ENCODE results near the gene WDR12.
"Not testable (repeated sequence)": the region's sequence is repeated elsewhere in the genome, so short reads cannot be mapped to it uniquely, and the experiment has no call there.

The WDR12 gene

DNA sequence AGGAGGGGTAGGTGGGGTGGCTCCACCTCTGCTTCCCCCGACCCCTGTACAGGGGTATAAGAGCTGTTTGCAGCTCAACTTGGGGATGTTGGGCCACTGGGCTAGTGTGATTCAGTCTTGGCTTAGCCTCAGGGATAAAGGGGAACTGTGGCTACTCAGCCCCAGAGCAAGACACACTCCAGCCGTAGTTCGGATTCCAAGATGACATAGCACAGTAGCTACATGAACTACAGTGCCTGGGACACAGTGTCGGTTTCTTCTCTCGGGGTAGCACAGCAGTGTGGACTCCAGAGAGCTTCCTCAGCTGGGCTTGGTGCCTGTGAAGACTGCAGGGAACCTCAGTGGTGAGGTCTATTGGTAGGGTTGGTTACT, 21.7 kb upstream of the WDR12 start:
- Histone ChIP-seq H3K9me3 (ENCODE audit: control insufficient read depth in 2 of 2, low read length in 2 of 2) (no peaks in the 10 kb centered on the region), H3K4me3 (ENCODE audit: low read length in 2 of 2) (no peak overlapping the region), H3K36me3 (ENCODE audit: control insufficient read depth in 2 of 2, insufficient read depth in 2 of 2, low read length in 2 of 2) (peaks cover 3 to 8% of the 10 kb centered on the region in 2 donors), H3K4me1 (ENCODE audit: control insufficient read depth, insufficient read depth, low read length) (no peaks in the 10 kb centered on the region), H3K27ac (ENCODE audit: low read length) (no peak overlapping the region), H3K27me3 (ENCODE audit: control insufficient read depth in 1 of 2, insufficient read depth in 2 of 2, low read length in 2 of 2) (no peaks in the 10 kb centered on the region), H3K9ac (ENCODE audit: low read length in 2 of 2) (no peak overlapping the region)

DNA sequence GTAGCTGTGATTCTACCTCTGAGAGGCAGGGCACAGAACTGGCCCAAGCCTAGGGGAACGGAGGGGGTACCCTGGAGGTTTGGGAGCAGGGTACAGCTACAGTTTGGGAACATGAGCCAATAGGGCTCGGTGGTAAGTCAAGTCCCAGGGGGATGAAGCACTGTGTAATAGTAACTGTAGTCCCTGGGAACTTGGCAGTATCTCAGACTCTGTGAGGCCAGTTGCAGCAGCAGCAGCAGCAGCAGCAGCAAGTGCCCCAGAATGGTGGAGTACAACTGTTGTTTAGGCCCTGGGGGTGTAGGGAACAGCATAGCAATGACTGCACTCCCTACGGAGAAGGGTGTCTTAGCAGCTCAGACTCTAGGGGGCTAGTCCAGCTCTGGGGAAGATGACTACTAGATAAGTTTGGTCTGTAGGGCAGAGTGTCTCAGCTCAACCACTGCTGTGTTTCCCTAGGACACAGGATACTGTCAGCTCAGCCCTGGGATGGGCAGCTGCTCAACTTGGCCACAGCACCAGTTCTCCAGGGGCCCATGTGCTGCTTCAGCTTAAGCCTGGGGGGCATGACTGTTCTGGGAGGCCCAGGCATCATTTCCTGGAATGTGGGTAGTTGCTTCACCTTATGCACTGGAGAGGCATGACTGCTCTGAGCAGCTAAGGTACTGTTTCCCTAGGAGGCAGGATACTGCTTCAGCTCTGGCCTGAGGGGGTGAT, 21.1 kb upstream of the WDR12 start:
- H3K9ac ChIP-seq (ENCODE audit: low read length in 2 of 2), result no peak overlapping the region
- H3K9me3 ChIP-seq (ENCODE audit: control insufficient read depth in 2 of 2, low read length in 2 of 2), result no peaks in the 10 kb centered on the region
- no peak overlapping the region for H3K4me3 ChIP-seq (ENCODE audit: low read length in 2 of 2)
- H3K27me3 ChIP-seq (ENCODE audit: control insufficient read depth in 1 of 2, insufficient read depth in 2 of 2, low read length in 2 of 2), result no peaks in the 10 kb centered on the region
- H3K27ac ChIP-seq (ENCODE audit: low read length), result no peak overlapping the region
- no peaks in the 10 kb centered on the region for H3K4me1 ChIP-seq (ENCODE audit: control insufficient read depth, insufficient read depth, low read length)
- H3K36me3 ChIP-seq (ENCODE audit: control insufficient read depth in 2 of 2, insufficient read depth in 2 of 2, low read length in 2 of 2), result peaks cover 3 to 8% of the 10 kb centered on the region in 2 donors

DNA sequence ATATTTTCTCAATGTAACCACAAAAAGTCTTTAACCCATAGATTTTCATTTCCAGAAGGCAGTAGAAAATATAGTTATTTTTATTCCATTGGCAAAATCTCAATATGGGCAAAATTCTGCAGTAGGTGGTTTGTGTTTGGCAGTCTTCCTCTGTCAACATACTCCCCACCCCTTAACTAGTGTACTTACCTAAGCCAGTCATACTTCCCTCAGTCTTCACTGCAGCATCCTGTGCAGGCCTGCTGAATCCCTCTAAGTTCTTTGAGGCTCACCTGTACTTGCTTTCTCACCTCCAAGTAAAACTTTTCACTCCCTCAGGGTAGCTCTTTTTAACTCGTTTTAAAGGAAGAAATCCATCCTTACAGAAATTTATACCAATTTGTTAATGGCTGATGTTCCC, 7.4 kb upstream of the WDR12 start:
- H3K27me3 ChIP-seq (ENCODE audit: control insufficient read depth in 1 of 2, insufficient read depth in 2 of 2, low read length in 2 of 2), result no peaks in the 10 kb centered on the region
- H3K4me3 ChIP-seq (ENCODE audit: low read length in 2 of 2), result no peak overlapping the region
- no peaks in the 10 kb centered on the region for H3K9me3 ChIP-seq (ENCODE audit: control insufficient read depth in 2 of 2, low read length in 2 of 2)
- H3K4me1 ChIP-seq (ENCODE audit: control insufficient read depth, insufficient read depth, low read length), result no peaks in the 10 kb centered on the region
- H3K36me3 ChIP-seq (ENCODE audit: control insufficient read depth in 2 of 2, insufficient read depth in 2 of 2, low read length in 2 of 2), result peaks cover 3 to 9% of the 10 kb centered on the region in 2 donors
- no peak overlapping the region for H3K27ac ChIP-seq (ENCODE audit: low read length)
- H3K9ac ChIP-seq (ENCODE audit: low read length in 2 of 2), result no peak overlapping the region

DNA sequence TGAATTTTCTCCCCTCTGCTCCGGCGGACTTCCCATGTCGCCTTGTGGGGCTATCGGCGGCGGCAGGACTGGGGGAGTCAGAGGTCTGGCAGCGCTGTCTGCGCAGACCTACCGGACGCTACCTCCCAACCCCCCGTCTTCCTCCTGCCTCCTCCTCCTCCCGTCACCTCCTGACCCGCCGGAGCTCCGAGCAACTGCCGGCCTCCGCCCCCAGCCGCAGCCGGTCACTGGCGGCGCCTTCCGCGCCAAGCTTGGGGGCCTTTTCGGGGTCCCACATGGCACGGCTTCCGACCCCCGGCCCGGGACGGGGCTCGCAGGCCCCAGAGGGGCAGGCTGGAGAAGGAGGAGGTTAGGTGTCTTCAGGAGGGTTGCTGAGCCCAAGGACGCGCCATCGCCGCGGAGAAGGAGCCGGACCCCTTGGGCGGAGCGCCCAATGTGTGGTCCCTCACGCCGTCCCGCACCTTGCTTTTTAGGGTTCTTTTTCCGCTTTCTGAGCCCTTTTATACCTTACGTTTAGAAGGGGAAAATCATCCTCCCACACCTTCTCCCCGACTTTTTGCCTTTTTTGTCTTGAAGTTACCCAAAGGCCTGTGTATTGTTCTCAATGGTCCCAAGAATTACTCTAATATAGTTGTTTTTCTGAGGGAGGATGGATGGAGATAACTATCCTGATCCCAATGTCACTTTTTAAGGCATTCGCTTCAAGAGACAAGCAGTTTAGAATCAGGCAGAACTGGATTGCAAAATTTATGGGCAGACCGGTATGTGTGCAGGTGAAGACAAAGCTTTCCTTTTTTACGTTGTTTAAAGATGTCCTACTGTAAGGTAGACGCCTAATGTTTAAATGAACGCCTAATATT, 1.1 kb upstream of the WDR12 start:
- not testable (repeated sequence) for H3K36me3 ChIP-seq (ENCODE audit: control insufficient read depth in 2 of 2, insufficient read depth in 2 of 2, low read length in 2 of 2); H3K27me3 ChIP-seq (ENCODE audit: control insufficient read depth in 1 of 2, insufficient read depth in 2 of 2, low read length in 2 of 2); H3K9me3 ChIP-seq (ENCODE audit: control insufficient read depth in 2 of 2, low read length in 2 of 2); H3K4me1 ChIP-seq (ENCODE audit: control insufficient read depth, insufficient read depth, low read length)
- H3K27ac ChIP-seq (ENCODE audit: low read length), result peak overlapping the region; percentile 78
- peak overlapping the region; percentile 99 to 100 for H3K4me3 ChIP-seq (ENCODE audit: low read length in 2 of 2)
- peak overlapping the region; percentile 91 for H3K9ac ChIP-seq (ENCODE audit: low read length in 2 of 2)

DNA sequence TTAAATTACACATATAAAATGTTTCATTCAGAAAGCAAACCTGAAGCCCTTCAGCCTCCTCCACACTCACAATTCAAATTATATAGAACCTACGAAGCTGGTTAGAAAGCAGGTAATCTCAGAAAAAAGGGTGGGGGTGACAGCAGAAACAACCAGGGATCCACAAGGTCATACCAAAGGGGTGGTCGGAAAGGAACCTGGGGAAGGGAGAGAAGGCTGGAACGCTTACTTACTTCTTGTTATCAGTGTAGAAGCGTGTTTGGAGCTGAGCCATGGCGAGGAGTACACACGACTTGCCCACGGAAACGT, 316 bp downstream of the WDR12 start:
- Histone ChIP-seq H3K27ac (ENCODE audit: low read length) (peak overlapping the region; percentile 78), H3K4me1 (ENCODE audit: control insufficient read depth, insufficient read depth, low read length) (peaks cover 6% of the 10 kb centered on the region), H3K36me3 (ENCODE audit: control insufficient read depth in 2 of 2, insufficient read depth in 2 of 2, low read length in 2 of 2) (no peaks in the 10 kb centered on the region), H3K9me3 (ENCODE audit: control insufficient read depth in 2 of 2, low read length in 2 of 2) (no peaks in the 10 kb centered on the region), H3K27me3 (ENCODE audit: control insufficient read depth in 1 of 2, insufficient read depth in 2 of 2, low read length in 2 of 2) (no peaks in the 10 kb centered on the region), H3K9ac (ENCODE audit: low read length in 2 of 2) (peak overlapping the region; percentile 91), H3K4me3 (ENCODE audit: low read length in 2 of 2) (peak overlapping the region; percentile 99 to 100)

DNA sequence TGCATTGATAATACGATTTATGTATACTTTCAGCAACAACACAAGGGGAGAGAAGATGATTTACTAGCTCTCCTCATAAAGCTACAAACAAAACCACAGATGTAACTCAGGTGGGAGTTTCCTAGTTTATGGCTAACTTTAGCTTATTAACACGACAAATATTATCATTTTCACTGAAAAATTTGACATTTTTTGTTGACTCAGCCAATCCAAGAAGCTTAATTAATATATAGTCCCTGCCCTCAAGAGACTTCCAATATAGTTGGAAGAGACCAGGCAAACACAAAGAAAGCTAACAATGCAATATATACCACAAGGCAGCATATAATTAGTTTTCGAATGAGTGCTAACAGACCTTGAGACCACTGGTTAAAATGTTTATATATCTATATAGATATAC, 775 bp downstream of the WDR12 start:
- no peaks in the 10 kb centered on the region for H3K36me3 ChIP-seq (ENCODE audit: control insufficient read depth in 2 of 2, insufficient read depth in 2 of 2, low read length in 2 of 2)
- H3K9me3 ChIP-seq (ENCODE audit: control insufficient read depth in 2 of 2, low read length in 2 of 2), result no peaks in the 10 kb centered on the region
- peaks cover 6% of the 10 kb centered on the region for H3K4me1 ChIP-seq (ENCODE audit: control insufficient read depth, insufficient read depth, low read length)
- peak overlapping the region; percentile 91 for H3K9ac ChIP-seq (ENCODE audit: low read length in 2 of 2)
- peak overlapping the region; percentile 99 to 100 for H3K4me3 ChIP-seq (ENCODE audit: low read length in 2 of 2)
- no peaks in the 10 kb centered on the region for H3K27me3 ChIP-seq (ENCODE audit: control insufficient read depth in 1 of 2, insufficient read depth in 2 of 2, low read length in 2 of 2)
- no peak overlapping the region for H3K27ac ChIP-seq (ENCODE audit: low read length)

DNA sequence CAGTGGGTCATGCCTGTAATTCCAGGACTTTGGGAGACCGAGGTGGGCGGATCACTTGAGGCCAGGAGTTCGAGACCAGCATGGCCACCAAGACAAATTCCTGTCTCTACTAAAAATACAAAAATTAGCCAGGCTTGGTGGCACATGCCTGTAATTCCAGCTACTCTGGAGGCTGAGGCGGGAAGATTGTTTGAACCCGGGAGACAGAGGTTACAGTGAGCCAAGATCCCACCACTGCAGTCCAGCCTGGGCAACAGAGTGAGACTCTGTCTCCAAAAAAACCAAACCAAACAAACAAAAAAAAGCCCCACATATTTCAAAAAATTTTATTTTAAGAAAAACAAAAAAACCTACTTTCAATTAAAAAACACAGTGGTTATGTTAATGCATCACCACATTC, 1.2 kb downstream of the WDR12 start:
- H3K27me3 ChIP-seq (ENCODE audit: control insufficient read depth in 1 of 2, insufficient read depth in 2 of 2, low read length in 2 of 2); H3K36me3 ChIP-seq (ENCODE audit: control insufficient read depth in 2 of 2, insufficient read depth in 2 of 2, low read length in 2 of 2); H3K4me1 ChIP-seq (ENCODE audit: control insufficient read depth, insufficient read depth, low read length); H3K9me3 ChIP-seq (ENCODE audit: control insufficient read depth in 2 of 2, low read length in 2 of 2); H3K27ac ChIP-seq (ENCODE audit: low read length); H3K9ac ChIP-seq (ENCODE audit: low read length in 2 of 2): not testable (repeated sequence)
- peak overlapping the region in 1 of 2 donors; percentile 99 for H3K4me3 ChIP-seq (ENCODE audit: low read length in 2 of 2)

DNA sequence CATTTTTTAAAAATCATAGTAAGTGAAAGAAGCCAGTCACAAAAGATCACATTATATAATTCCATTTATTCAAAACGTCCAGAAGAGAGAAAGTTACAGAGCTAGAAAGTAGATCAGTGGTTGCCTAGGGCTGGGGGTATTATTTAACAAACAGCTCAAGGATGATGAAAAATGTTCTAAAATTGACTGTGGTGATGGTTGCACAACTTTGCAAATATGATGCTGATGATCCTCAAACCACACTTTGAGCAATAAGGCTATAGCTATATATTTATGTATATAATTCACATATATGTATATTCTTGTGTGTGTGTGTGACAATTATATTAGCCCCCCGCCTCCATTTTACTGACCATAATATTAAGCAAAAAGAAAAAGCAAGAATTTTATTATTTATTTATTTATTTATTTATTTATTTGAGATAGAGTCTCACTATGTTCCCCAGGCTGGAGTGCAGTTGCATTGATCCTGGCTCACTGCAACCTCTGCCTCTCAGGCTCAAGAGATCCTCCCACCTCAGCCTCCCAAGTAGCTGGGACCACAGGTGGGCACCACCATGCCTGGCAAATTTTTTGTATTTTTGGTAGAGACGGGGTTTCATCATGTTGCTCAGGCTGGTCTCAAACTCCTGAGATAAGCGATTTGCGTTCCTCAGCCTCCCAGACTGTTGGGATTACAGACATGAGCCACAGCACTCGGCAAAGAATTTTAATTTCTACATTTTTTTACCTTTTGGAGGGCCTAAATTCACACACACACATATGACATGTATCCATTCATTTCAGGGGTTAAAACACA, 1.9 kb downstream of the WDR12 start:
- Histone ChIP-seq H3K36me3 (ENCODE audit: control insufficient read depth in 2 of 2, insufficient read depth in 2 of 2, low read length in 2 of 2) (no peaks in the 10 kb centered on the region), H3K4me1 (ENCODE audit: control insufficient read depth, insufficient read depth, low read length) (peaks cover 6% of the 10 kb centered on the region), H3K9ac (ENCODE audit: low read length in 2 of 2) (no peak overlapping the region), H3K27ac (ENCODE audit: low read length) (no peak overlapping the region), H3K9me3 (ENCODE audit: control insufficient read depth in 2 of 2, low read length in 2 of 2) (no peaks in the 10 kb centered on the region), H3K27me3 (ENCODE audit: control insufficient read depth in 1 of 2, insufficient read depth in 2 of 2, low read length in 2 of 2) (no peaks in the 10 kb centered on the region), H3K4me3 (ENCODE audit: low read length in 2 of 2) (no peak overlapping the region)

DNA sequence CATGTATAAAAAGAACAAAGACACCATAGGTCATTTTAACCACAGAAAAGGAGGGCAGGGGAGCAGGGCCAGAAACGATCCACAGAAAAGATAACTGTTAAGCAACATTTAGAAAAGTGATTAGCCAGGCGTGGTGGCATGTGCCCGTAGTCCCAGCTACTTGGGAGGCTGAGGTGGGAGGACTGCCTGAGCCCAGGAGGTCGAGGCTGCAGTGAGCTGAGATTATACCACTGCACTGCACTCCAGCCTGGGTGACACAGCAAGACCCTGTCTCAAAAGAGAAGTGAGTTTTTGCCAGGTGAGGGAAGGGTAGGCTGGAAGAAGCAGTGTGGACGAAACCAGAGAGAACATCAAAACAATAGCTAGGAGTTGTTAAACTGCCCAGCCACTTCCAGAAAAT, 3.3 kb downstream of the WDR12 start:
- Histone ChIP-seq H3K4me1 (ENCODE audit: control insufficient read depth, insufficient read depth, low read length) (peaks cover 6% of the 10 kb centered on the region), H3K27me3 (ENCODE audit: control insufficient read depth in 1 of 2, insufficient read depth in 2 of 2, low read length in 2 of 2) (no peaks in the 10 kb centered on the region), H3K4me3 (ENCODE audit: low read length in 2 of 2) (no peak overlapping the region), H3K9ac (ENCODE audit: low read length in 2 of 2) (no peak overlapping the region), H3K9me3 (ENCODE audit: control insufficient read depth in 2 of 2, low read length in 2 of 2) (no peaks in the 10 kb centered on the region), H3K27ac (ENCODE audit: low read length) (no peak overlapping the region), H3K36me3 (ENCODE audit: control insufficient read depth in 2 of 2, insufficient read depth in 2 of 2, low read length in 2 of 2) (no peaks in the 10 kb centered on the region)

DNA sequence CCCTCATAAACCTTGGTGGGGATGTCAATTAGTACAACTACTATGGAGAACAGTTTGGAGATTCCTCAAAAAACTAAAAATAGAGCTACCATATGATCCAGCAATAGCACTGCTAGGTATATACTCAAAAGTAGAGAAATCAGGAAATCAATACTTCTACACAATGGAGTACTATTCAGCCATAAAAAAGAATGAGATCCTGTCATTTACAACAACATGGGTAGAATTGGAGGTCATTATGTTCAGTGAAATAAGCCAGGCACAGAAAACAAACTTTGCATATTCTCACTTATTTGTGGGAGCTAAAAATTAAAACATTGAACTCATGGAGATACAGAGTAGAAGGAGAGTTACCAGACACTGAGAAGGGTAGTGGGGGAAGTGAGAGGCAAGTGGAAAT, 6.0 kb downstream of the WDR12 start:
- not testable (repeated sequence) for H3K36me3 ChIP-seq (ENCODE audit: control insufficient read depth in 2 of 2, insufficient read depth in 2 of 2, low read length in 2 of 2); H3K27ac ChIP-seq (ENCODE audit: low read length); H3K9me3 ChIP-seq (ENCODE audit: control insufficient read depth in 2 of 2, low read length in 2 of 2); H3K4me1 ChIP-seq (ENCODE audit: control insufficient read depth, insufficient read depth, low read length); H3K4me3 ChIP-seq (ENCODE audit: low read length in 2 of 2); H3K9ac ChIP-seq (ENCODE audit: low read length in 2 of 2); H3K27me3 ChIP-seq (ENCODE audit: control insufficient read depth in 1 of 2, insufficient read depth in 2 of 2, low read length in 2 of 2)

Data from stomach smooth muscle (tissue), 2 donors.